ENCODE data around the gene PLA2G4F.

- TF ChIP-seq EZH2 (IDR thresholded peaks at IDR 0.05; ENCODE audit: low read depth) (no peak), CTCF (conservative IDR thresholded peaks at IDR 0.05) (no peak)
Measured at GRCh38 chr15:42104095-42104891, 52.1 kb downstream of the PLA2G4F start.

Measured in PC-9 (cell line).